Keratinocyte (primary cell): ENCODE results near the gene CBX2. TPM values are rescaled to one million over a fixed set of nuclear protein-coding genes. Genes with fewer than 3 reads are reported as not detected.

Source experiments
- DNase-seq: peaks from one replicate; pipeline ENCODE4 v3.0.0-alpha.2; 2011; ENCODE audit warnings: low read depth, missing footprints, low spot score
- FAIRE-seq: peaks from 2 replicates; lab custom pipeline; 2011; peaks lifted over from hg19 to GRCh38; lab: Jason Lieb, UNC
- H2AFZ ChIP-seq: 2 replicates; pipeline ENCODE4 v1.6.0; 2012; ENCODE audit warnings: low read length, control low read depth, inconsistent platforms; ENCODE audit not compliant: control insufficient read depth
- H3K27ac ChIP-seq: 2 replicates; pipeline ENCODE4 v1.5.1; 2011; ENCODE audit warnings: low read length; ENCODE audit not compliant: control insufficient read depth, insufficient read depth
- H3K27me3 ChIP-seq: 3 replicates; pipeline ENCODE4 v1.6.0; 2011; ENCODE audit warnings: low read length; ENCODE audit not compliant: control insufficient read depth, insufficient read depth; ENCODE audit errors: extremely low read depth
- H3K36me3 ChIP-seq, 2 experiments: 2 replicates in 1 of 2; 3 replicates in 1 of 2; pipeline ENCODE4 v1.5.1; 2011; ENCODE audit warnings: low read length in 2 of 2, mild to moderate bottlenecking in 1 of 2; ENCODE audit not compliant: control insufficient read depth in 2 of 2, insufficient read depth in 2 of 2; ENCODE audit errors: extremely low read depth in 1 of 2
- H3K4me1 ChIP-seq: 3 replicates; pipeline ENCODE4 v1.5.1; 2011; ENCODE audit warnings: low read length; ENCODE audit not compliant: control insufficient read depth, insufficient read depth; ENCODE audit errors: extremely low read depth
- H3K4me2 ChIP-seq: 3 replicates; pipeline ENCODE4 v1.6.0; 2011; ENCODE audit warnings: low read depth, low read length; ENCODE audit not compliant: control insufficient read depth, insufficient read depth; ENCODE audit errors: extremely low read depth
- H3K4me3 ChIP-seq, 3 experiments: fragments of 200-600 bp in 1 of 3; sonication (generic) in 1 of 3; 2 replicates in 2 of 3; 3 replicates in 1 of 3; pipeline ENCODE4 v1.5.1; 2011 to 2016; ENCODE audit warnings: low read length in 3 of 3, mild to moderate bottlenecking in 3 of 3, control low read depth in 2 of 3, inconsistent platforms in 1 of 3, low read depth in 1 of 3, mixed read lengths in 1 of 3, mixed run types in 1 of 3, moderate library complexity in 1 of 3; ENCODE audit not compliant: control insufficient read depth in 2 of 3, insufficient read depth in 2 of 3; ENCODE audit errors: extremely low read depth in 1 of 3
- H3K79me2 ChIP-seq: 2 replicates; pipeline ENCODE4 v1.6.0; 2012; ENCODE audit warnings: low read length; ENCODE audit not compliant: control insufficient read depth, insufficient read depth
- H3K9ac ChIP-seq: 3 replicates; pipeline ENCODE4 v1.6.0; 2011; ENCODE audit warnings: low read length; ENCODE audit not compliant: control insufficient read depth, insufficient read depth; ENCODE audit errors: extremely low read depth
- H3K9me1 ChIP-seq: 3 replicates; pipeline ENCODE4 v1.6.0; 2011; ENCODE audit warnings: low read length; ENCODE audit not compliant: control insufficient read depth, insufficient read depth; ENCODE audit errors: extremely low read depth
- H3K9me3 ChIP-seq: 2 replicates; pipeline ENCODE4 v1.5.1; 2012; ENCODE audit warnings: low read depth, low read length; ENCODE audit not compliant: control insufficient read depth
- H4K20me1 ChIP-seq: 3 replicates; pipeline ENCODE4 v1.6.0; 2011; ENCODE audit warnings: low read length; ENCODE audit not compliant: control insufficient read depth, insufficient read depth; ENCODE audit errors: extremely low read depth
- CTCF ChIP-seq, 3 experiments: IDR thresholded peaks in 1 of 3; conservative IDR thresholded peaks in 1 of 3; optimal IDR thresholded peaks in 1 of 3; 2 replicates in 2 of 3; 3 replicates in 1 of 3; pipeline versions ENCODE3 to v1.5.1; 2011; ENCODE audit warnings: low read length in 3 of 3, mild to moderate bottlenecking in 3 of 3, moderate library complexity in 2 of 3, control low read depth in 1 of 3, inconsistent platforms in 1 of 3; ENCODE audit not compliant: insufficient read depth in 2 of 3; ENCODE audit errors: extremely low read depth in 1 of 3
- EZH2 ChIP-seq: IDR thresholded peaks from one replicate; pipeline ENCODE4 v1.6.1; 2012; ENCODE audit warnings: inconsistent platforms, mild to moderate bottlenecking, low read length, moderate library complexity
- dilution Hi-C: fragments of 300-500 bp; cut with MboI; formaldehyde crosslinking; loops from one replicate; pipeline ENCODE4 v1.7.0; 2020; ENCODE audit warnings: low sequenced_read_pairs; ENCODE audit not compliant: extremely low pct_ligation_motif_present
- polyA plus RNA-seq, 5 experiments: library from polyadenylated mRNA; depleted of rRNA in 3 of 5; stranded (reverse) in 3 of 5; stranded (forward) in 1 of 5; unstranded in 1 of 5; fragments of >200 nt; gene quantifications; 1 replicate in 1 of 5; 2 replicates in 3 of 5; 3 replicates in 1 of 5; pipeline versions ENCODE4 v1.2.1 to v1.2.3, GENCODE V29; 2011 to 2012; ENCODE audit warnings: missing spikeins in 2 of 5, low read depth in 1 of 5, low replicate concordance in 1 of 5

Gene CBX2
- polyA plus RNA-seq, 1 donor (not counting 4 experiments of a cell fraction or from before 2014, with no cell fraction given): 1.7 TPM

DNA sequence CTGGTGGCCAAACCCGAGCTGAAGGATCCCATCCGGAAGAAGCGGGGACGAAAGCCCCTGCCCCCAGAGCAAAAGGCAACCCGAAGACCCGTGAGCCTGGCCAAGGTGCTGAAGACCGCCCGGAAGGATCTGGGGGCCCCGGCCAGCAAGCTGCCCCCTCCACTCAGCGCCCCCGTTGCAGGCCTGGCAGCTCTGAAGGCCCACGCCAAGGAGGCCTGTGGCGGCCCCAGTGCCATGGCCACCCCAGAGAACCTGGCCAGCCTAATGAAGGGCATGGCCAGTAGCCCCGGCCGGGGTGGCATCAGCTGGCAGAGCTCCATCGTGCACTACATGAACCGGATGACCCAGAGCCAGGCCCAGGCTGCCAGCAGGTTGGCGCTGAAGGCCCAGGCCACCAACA lies 5.9 kb downstream of the CBX2 start:
- TF ChIP-seq CTCF (optimal IDR thresholded peaks at IDR 0.05 in 1 of 3, IDR thresholded peaks at IDR 0.05 in 1 of 3, conservative IDR thresholded peaks at IDR 0.05 in 1 of 3; ENCODE audit: extremely low read depth in 1 of 3, insufficient read depth in 2 of 3, low read length in 3 of 3): no peak
- Histone ChIP-seq H3K4me3 (no peak overlapping the region), H4K20me1 (no peaks in the 10 kb centered on the region), H3K9me1 (no peaks in the 10 kb centered on the region), H3K4me2 (no peak overlapping the region), H3K27ac (no peak overlapping the region), H3K9me3 (no peaks in the 10 kb centered on the region), H3K36me3 (no peaks in the 10 kb centered on the region), H3K79me2 (no peaks in the 10 kb centered on the region), H3K4me1 (peaks cover 8% of the 10 kb centered on the region), H3K27me3 (peaks cover 16% of the 10 kb centered on the region), H2AFZ (no peak overlapping the region), H3K9ac (no peak overlapping the region)
- FAIRE-seq (no peak), DNase-seq (no peak)
- dilution Hi-C loops: no loop called here

DNA sequence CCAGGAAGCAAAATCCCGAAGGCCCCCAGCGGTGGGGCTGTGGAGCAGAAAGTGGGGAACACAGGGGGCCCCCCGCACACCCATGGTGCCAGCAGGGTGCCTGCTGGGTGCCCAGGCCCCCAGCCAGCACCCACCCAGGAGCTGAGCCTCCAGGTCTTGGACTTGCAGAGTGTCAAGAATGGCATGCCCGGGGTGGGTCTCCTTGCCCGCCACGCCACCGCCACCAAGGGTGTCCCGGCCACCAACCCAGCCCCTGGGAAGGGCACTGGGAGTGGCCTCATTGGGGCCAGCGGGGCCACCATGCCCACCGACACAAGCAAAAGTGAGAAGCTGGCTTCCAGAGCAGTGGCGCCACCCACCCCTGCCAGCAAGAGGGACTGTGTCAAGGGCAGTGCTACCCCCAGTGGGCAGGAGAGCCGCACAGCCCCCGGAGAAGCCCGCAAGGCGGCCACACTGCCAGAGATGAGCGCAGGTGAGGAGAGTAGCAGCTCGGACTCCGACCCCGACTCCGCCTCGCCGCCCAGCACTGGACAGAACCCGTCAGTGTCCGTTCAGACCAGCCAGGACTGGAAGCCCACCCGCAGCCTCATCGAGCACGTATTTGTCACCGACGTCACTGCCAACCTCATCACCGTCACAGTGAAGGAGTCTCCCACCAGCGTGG lies 6.5 kb downstream of the CBX2 start:
- Histone ChIP-seq H3K79me2 (no peaks in the 10 kb centered on the region), H3K9ac (no peak overlapping the region), H3K27ac (no peak overlapping the region), H3K9me3 (no peaks in the 10 kb centered on the region), H3K4me1 (peaks cover 2% of the 10 kb centered on the region), H3K36me3 (no peaks in the 10 kb centered on the region), H3K4me3 (no peak overlapping the region), H4K20me1 (no peaks in the 10 kb centered on the region), H3K4me2 (no peak overlapping the region), H2AFZ (no peak overlapping the region), H3K27me3 (peaks cover 21% of the 10 kb centered on the region), H3K9me1 (no peaks in the 10 kb centered on the region)
- DNase-seq (no peak), FAIRE-seq (no peak)
- dilution Hi-C loops: no loop called here
- TF ChIP-seq CTCF (optimal IDR thresholded peaks at IDR 0.05 in 1 of 3, IDR thresholded peaks at IDR 0.05 in 1 of 3, conservative IDR thresholded peaks at IDR 0.05 in 1 of 3; ENCODE audit: extremely low read depth in 1 of 3, insufficient read depth in 2 of 3, low read length in 3 of 3) (no peak), EZH2 (no peak)
